HCT116 (cell line): ENCODE data around the gene LSM10. TPM values are rescaled to one million over a fixed set of nuclear protein-coding genes. Genes with fewer than 3 reads are reported as not detected.

Source experiments
- ATAC-seq: fragments of 200-7000 bp; cut with Tn5 transposase; 2 replicates; pipeline ENCODE4 v1.9.1; 2020; ENCODE audit warnings: mild to moderate bottlenecking, moderate library complexity
- BruUV-seq: library from RNA; stranded (reverse); fragments of 400-500 nt; replicated peaks from 2 replicates; lab custom pipeline; 2021; lab: Mats Ljungman, UMichigan
- CTCF ChIA-PET: fragments of 300-600 bp; sonication (Branson Sonifier 250); formaldehyde crosslinking; loops from one replicate; lab custom pipeline; 2021; ENCODE audit warnings: antibody characterized with exemption; lab: Charles Lee
- POLR2A ChIA-PET: fragments of 300-600, 350-600 bp; sonication (Branson Sonifier 250); formaldehyde crosslinking; loops from one replicate; lab custom pipeline; 2021; ENCODE audit warnings: antibody characterized with exemption; lab: Charles Lee
- RAD21 ChIA-PET, 2 experiments: fragments of 300-600 bp; sonication (Branson Sonifier 250); formaldehyde crosslinking; loops; one replicate each; lab custom pipeline; 2023; ENCODE audit warnings: low total read pairs in 2 of 2; ENCODE audit not compliant: uncharacterized antibody in 2 of 2, unreplicated experiment in 2 of 2, low non-redundant PET in 1 of 2; lab: Charles Lee
- DNase-seq: peaks from one replicate; pipeline ENCODE4 v3.0.0-alpha.2; 2010; ENCODE audit warnings: low read depth, low spot score
- H2AFZ ChIP-seq: fragments of 200-600 bp; shearing (Covaris generic), sonication (generic); 2 replicates; pipeline ENCODE4 v1.6.1; 2017; ENCODE audit warnings: low read depth, mixed run types, mixed read lengths, antibody characterized with exemption, low read length; ENCODE audit not compliant: poor library complexity, severe bottlenecking
- H3K27ac ChIP-seq: 2 replicates; pipeline ENCODE4 v1.5.1; 2012; ENCODE audit warnings: low read depth, low read length
- H3K27me3 ChIP-seq: fragments of 200-600 bp; sonication (generic); 2 replicates; pipeline ENCODE4 v1.6.1; 2016; ENCODE audit warnings: mixed run types, low read length, mixed read lengths; ENCODE audit not compliant: insufficient read depth
- H3K36me3 ChIP-seq, 2 experiments: fragments of 200-500 bp in 1 of 2; fragments of 200-600 bp in 1 of 2; sonication (Bioruptor generic) in 1 of 2; sonication (generic) in 1 of 2; 2 replicates each; pipeline versions ENCODE4 v1.5.1 to v1.6.1; 2014 to 2016; ENCODE audit warnings: low read length in 2 of 2, inconsistent platforms in 1 of 2, mixed read lengths in 1 of 2, mixed run types in 1 of 2; ENCODE audit not compliant: insufficient read depth in 2 of 2, control insufficient read depth in 1 of 2
- H3K4me1 ChIP-seq, 2 experiments: fragments of 200-600 bp in 1 of 2; sonication (generic) in 1 of 2; 2 replicates each; pipeline versions ENCODE4 v1.5.1 to v1.6.1; 2012 to 2017; ENCODE audit warnings: low read length in 2 of 2, inconsistent platforms in 1 of 2, mild to moderate bottlenecking in 1 of 2, mixed read lengths in 1 of 2, mixed run types in 1 of 2, moderate library complexity in 1 of 2; ENCODE audit not compliant: insufficient read depth in 2 of 2, control insufficient read depth in 1 of 2
- H3K4me2 ChIP-seq: fragments of 200-600 bp; sonication (generic); 2 replicates; pipeline ENCODE4 v1.6.1; 2017; ENCODE audit warnings: mixed run types, low read length, mixed read lengths
- H3K4me3 ChIP-seq, 2 experiments: fragments of 200-600 bp in 1 of 2; sonication (generic) in 1 of 2; replicated peaks in 1 of 2; 2 replicates each; pipeline ENCODE4 v1.5.1; 2011 to 2016; ENCODE audit warnings: low read length in 2 of 2, control low read depth in 1 of 2, low read depth in 1 of 2, mild to moderate bottlenecking in 1 of 2, mixed read lengths in 1 of 2, mixed run types in 1 of 2
- H3K79me2 ChIP-seq: fragments of 200-600 bp; sonication (generic); 2 replicates; pipeline ENCODE4 v1.6.1; 2017; ENCODE audit warnings: mild to moderate bottlenecking, mixed run types, low read length, moderate library complexity, mixed read lengths; ENCODE audit not compliant: insufficient read depth
- H3K9ac ChIP-seq: fragments of 200-600 bp; sonication (generic); 2 replicates; pipeline ENCODE4 v1.6.1; 2016; ENCODE audit warnings: low read length, mixed read lengths
- H3K9me2 ChIP-seq: fragments of 200-600 bp; sonication (generic), shearing (Covaris generic); 2 replicates; pipeline ENCODE4 v1.6.1; 2017; ENCODE audit warnings: mixed run types, mild to moderate bottlenecking, moderate library complexity; ENCODE audit not compliant: insufficient read depth
- H3K9me3 ChIP-seq, 2 experiments: fragments of 200-500 bp in 1 of 2; fragments of 200-600 bp in 1 of 2; sonication (Bioruptor generic) in 1 of 2; sonication (generic) in 1 of 2; 2 replicates each; pipeline ENCODE4 v1.6.1; 2014 to 2017; ENCODE audit warnings: low read length in 2 of 2, mixed read lengths in 2 of 2, inconsistent platforms in 1 of 2, low read depth in 1 of 2, mild to moderate bottlenecking in 1 of 2, mixed run types in 1 of 2, moderate library complexity in 1 of 2; ENCODE audit not compliant: control insufficient read depth in 1 of 2, insufficient read depth in 1 of 2
- H4K20me1 ChIP-seq: fragments of 200-600 bp; sonication (generic), shearing (Covaris generic); 2 replicates; pipeline ENCODE4 v1.6.1; 2017; ENCODE audit warnings: mixed run types, mild to moderate bottlenecking, moderate library complexity; ENCODE audit not compliant: insufficient read depth
- ATF3 ChIP-seq: IDR thresholded peaks from 2 replicates; pipeline ENCODE4 v1.6.1; 2012
- CBX3 ChIP-seq: IDR thresholded peaks from 2 replicates; pipeline ENCODE4 v1.6.1; 2012; ENCODE audit warnings: low read depth
- CEBPB ChIP-seq: IDR thresholded peaks from 2 replicates; pipeline ENCODE4 v1.6.1; 2012; ENCODE audit warnings: low read depth
- CTCF ChIP-seq, 3 experiments: fragments of 200-600 bp in 1 of 3; sonication (generic) in 1 of 3; IDR thresholded peaks in 2 of 3; conservative IDR thresholded peaks in 1 of 3; 2 replicates each; pipeline ENCODE4 v1.5.1; 2012 to 2017; ENCODE audit warnings: low read depth in 2 of 3, low read length in 2 of 3, antibody characterized with exemption in 1 of 3, borderline replicate concordance in 1 of 3, control low read depth in 1 of 3, mild to moderate bottlenecking in 1 of 3, mixed read lengths in 1 of 3, mixed run types in 1 of 3, moderate library complexity in 1 of 3; ENCODE audit not compliant: insufficient read depth in 1 of 3
- EGR1 ChIP-seq: IDR thresholded peaks from 2 replicates; pipeline ENCODE4 v1.6.1; 2012; ENCODE audit warnings: low read depth
- EZH2 ChIP-seq: fragments of 200-600 bp; sonication (generic); IDR thresholded peaks from 2 replicates; pipeline ENCODE4 v1.6.1; 2017; ENCODE audit warnings: antibody characterized with exemption, mixed run types
- EZH2phosphoT487 ChIP-seq: fragments of 200-600 bp; IDR thresholded peaks from 2 replicates; pipeline ENCODE4 v1.6.1; 2018; ENCODE audit warnings: antibody characterized with exemption, borderline replicate concordance
- FOSL1 ChIP-seq: IDR thresholded peaks from 2 replicates; pipeline ENCODE4 v1.6.1; 2012; ENCODE audit warnings: low read depth
- JUND ChIP-seq: IDR thresholded peaks from 2 replicates; pipeline ENCODE4 v1.6.1; 2012
- MAX ChIP-seq: IDR thresholded peaks from 2 replicates; pipeline ENCODE4 v1.6.1; 2012
- POLR2A ChIP-seq: IDR thresholded peaks from 2 replicates; pipeline ENCODE4 v1.7.0; 2011; ENCODE audit warnings: borderline replicate concordance; ENCODE audit not compliant: insufficient read depth, insufficient read length; ENCODE audit errors: extremely low read depth
- RAD21 ChIP-seq: IDR thresholded peaks from 2 replicates; pipeline ENCODE4 v1.6.1; 2012; ENCODE audit warnings: low read depth, mild to moderate bottlenecking
- SP1 ChIP-seq: IDR thresholded peaks from 2 replicates; pipeline ENCODE4 v1.6.1; 2012; ENCODE audit warnings: low read depth
- SRF ChIP-seq: IDR thresholded peaks from 2 replicates; pipeline ENCODE4 v1.6.1; 2012; ENCODE audit warnings: low read depth
- TCF7L2 ChIP-seq: IDR thresholded peaks from 2 replicates; pipeline ENCODE4 v1.7.0; 2011; ENCODE audit warnings: borderline replicate concordance, inconsistent platforms; ENCODE audit not compliant: insufficient read depth, insufficient read length; ENCODE audit errors: extremely low read depth
- ZBTB33 ChIP-seq: IDR thresholded peaks from 2 replicates; pipeline ENCODE4 v1.6.1; 2011; ENCODE audit warnings: mild to moderate bottlenecking, low read length, moderate library complexity; ENCODE audit not compliant: insufficient replicate concordance; ENCODE audit errors: extremely low read depth
- ZFX ChIP-seq: fragments of 450-650 bp; IDR thresholded peaks from 2 replicates; pipeline ENCODE4 v1.6.1; 2017
- intact Hi-C: fragments of 100-400 bp; cut with micrococcal nuclease; formaldehyde crosslinking; loops from 2 replicates; pipeline ENCODE4 v1.10.0; 2022
- total RNA-seq: library from RNA; stranded (reverse); gene quantifications from one replicate; pipeline ENCODE4 v1.2.1, GENCODE V29; 2021; ENCODE audit not compliant: unreplicated experiment

The LSM10 gene
- total RNA-seq, 1 experiment from 2014 or later, result 49.5 TPM

GRCh38 chr1:36377791-36378492, 19.8 kb downstream of the LSM10 start (continued):
- no peak for TF ChIP-seq ATF3
- TF ChIP-seq EZH2, result no peak
- TF ChIP-seq TCF7L2, result no peak
- no peak for TF ChIP-seq CEBPB
- TF ChIP-seq, all 23 proteins: peak for 0

- Histone ChIP-seq H3K27ac (peak overlapping the region; percentile 96), H3K4me3 (no peak overlapping the region), H3K4me2 (peak overlapping the region; percentile 87), H3K9ac (0 out of 2 replicates have a peak overlapping the region, but pooled peaks have one; percentile 8), H3K4me1 (peaks cover 55 to 73% of the 10 kb centered on the region in 2 experiments), H4K20me1 (no peaks in the 10 kb centered on the region; the same call in 1 of the 2 replicates), H2AFZ (no peak overlapping the region), H3K9me2 (no peaks in the 10 kb centered on the region), H3K79me2 (peaks cover 67% of the 10 kb centered on the region), H3K9me3 (no peaks in the 10 kb centered on the region), H3K27me3 (no peaks in the 10 kb centered on the region), H3K36me3 (peaks cover 0 to 4% of the 10 kb centered on the region in 2 experiments; a peak in 1 of 4 replicates)
- DNase-seq (no peak), ATAC-seq (no peak)
- intact Hi-C loops, result no loop called here
- RAD21 ChIA-PET, result no interaction called here
- BruUV-seq, result no TSS peak
- POLR2A ChIA-PET, result interaction anchor here (0.6 to 1.0 kb wide), 2 partner anchors 28 to 1102 kb away, joined by 4 to 5 read pairs; no protein-coding TSS in a partner anchor
- TF ChIP-seq MAX, result no peak
- TF ChIP-seq CTCF (IDR thresholded peaks at IDR 0.05 in 2 of 3, conservative IDR thresholded peaks at IDR 0.05 in 1 of 3; ENCODE audit: borderline replicate concordance in 1 of 3, insufficient read depth in 1 of 3, low read depth in 2 of 3, low read length in 2 of 3), result no peak
- no peak for TF ChIP-seq EGR1
- TF ChIP-seq POLR2A, result no peak
- TF ChIP-seq RAD21, result no peak
- no peak for TF ChIP-seq ZFX
- TF ChIP-seq SP1, result no peak
- no peak for TF ChIP-seq CBX3
- TF ChIP-seq FOSL1, result no peak
- TF ChIP-seq EZH2phosphoT487, result no peak
- no peak for TF ChIP-seq TCF7L2
- TF ChIP-seq EZH2, result no peak
- TF ChIP-seq SRF, result no peak
- TF ChIP-seq ZBTB33, result no peak
- TF ChIP-seq JUND, result no peak
- CTCF ChIA-PET, result no interaction called here
These were observed 25.1 kb downstream of the LSM10 start for GRCh38 chr1:36372617-36373016.
